GM13976 (cell line): ENCODE results near the gene SLC2A13.

Source experiments
- DNase-seq: peaks from one replicate; pipeline ENCODE4 v3.0.0; 2012; ENCODE audit warnings: low spot score
- in situ Hi-C: fragments of 300-500 bp; cut with MboI; formaldehyde crosslinking; loops from one replicate; pipeline ENCODE4 v1.12.0; 2022; ENCODE audit warnings: low sequenced_read_pairs, mixed read lengths, inconsistent platforms; ENCODE audit not compliant: unreplicated experiment
- TF ChIP-seq, protein P1 (sequence below): IDR thresholded peaks from 2 replicates; pipeline ENCODE4 v1.5.1; 2012; ENCODE audit warnings: borderline replicate concordance, mild to moderate bottlenecking; ENCODE audit not compliant: insufficient read depth; ENCODE audit errors: extremely low read depth, missing control alignments, control extremely low read depth

SLC2A13 gene

DNA sequence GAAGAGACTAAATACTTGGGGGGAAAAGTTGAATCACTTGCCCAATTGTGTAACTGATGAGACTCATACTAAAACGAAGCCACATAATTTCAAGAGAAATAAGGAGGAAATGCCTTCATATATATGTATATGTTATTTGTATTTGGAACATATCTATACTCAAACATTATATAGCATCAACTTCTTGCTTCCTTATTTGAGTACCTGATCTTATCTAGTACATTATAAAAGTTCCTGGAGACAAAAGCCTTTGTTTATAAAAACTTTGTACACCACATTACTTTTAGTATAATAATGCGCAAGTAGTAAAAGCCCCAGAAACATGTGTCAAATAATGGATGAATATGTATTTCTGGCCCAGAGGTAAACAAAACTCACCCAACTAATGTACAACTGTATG lies 92.0 kb downstream of the SLC2A13 start:
- no peak for DNase-seq
- TF ChIP-seq, protein P1, sequence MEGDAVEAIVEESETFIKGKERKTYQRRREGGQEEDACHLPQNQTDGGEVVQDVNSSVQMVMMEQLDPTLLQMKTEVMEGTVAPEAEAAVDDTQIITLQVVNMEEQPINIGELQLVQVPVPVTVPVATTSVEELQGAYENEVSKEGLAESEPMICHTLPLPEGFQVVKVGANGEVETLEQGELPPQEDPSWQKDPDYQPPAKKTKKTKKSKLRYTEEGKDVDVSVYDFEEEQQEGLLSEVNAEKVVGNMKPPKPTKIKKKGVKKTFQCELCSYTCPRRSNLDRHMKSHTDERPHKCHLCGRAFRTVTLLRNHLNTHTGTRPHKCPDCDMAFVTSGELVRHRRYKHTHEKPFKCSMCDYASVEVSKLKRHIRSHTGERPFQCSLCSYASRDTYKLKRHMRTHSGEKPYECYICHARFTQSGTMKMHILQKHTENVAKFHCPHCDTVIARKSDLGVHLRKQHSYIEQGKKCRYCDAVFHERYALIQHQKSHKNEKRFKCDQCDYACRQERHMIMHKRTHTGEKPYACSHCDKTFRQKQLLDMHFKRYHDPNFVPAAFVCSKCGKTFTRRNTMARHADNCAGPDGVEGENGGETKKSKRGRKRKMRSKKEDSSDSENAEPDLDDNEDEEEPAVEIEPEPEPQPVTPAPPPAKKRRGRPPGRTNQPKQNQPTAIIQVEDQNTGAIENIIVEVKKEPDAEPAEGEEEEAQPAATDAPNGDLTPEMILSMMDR: no peak
- in situ Hi-C loops: loop anchor here (10.0 kb wide), 1 partner anchor 301 kb away; no protein-coding TSS in a partner anchor

DNA sequence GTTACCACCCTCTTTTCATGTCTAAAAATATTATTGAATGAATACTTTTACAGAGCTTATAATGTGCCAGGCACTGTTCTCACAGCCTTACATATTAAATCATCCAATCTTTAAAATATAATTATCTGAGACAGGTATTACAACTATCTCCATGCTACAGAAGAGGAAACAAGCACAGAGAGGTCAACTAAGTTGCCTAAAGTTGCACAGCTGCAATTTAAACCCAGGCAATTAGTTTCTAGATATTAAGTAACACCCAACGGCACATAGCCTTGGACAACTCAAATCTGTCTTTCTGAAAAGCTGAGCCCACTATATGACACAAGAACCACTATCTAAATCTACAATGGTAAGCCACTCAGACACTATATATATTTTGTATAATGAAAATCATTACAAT lies 92.6 kb downstream of the SLC2A13 start:
- TF ChIP-seq, protein P1: no peak
- DNase-seq: no peak
- in situ Hi-C loops: loop anchor here (10.0 kb wide), 1 partner anchor 302 kb away; no protein-coding TSS in a partner anchor

DNA sequence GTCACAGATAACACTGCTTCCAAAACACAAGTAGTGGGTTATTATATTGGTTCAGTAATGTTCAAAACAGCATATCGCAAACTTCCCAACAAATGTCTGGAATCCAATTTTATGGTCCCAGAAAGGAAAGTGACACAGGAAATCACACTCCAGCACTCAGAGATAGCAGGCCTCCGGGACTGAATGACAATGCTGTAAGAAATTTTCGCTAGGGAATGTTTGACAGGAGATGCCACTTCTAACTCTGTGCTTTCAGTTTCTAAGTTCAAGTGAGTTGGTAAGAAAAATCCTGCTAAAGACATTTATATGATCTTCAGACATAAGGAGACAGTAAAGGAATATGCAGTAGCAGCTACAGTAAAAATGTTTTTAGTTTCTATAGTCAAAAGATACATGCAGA lies 93.2 kb downstream of the SLC2A13 start:
- in situ Hi-C loops: loop anchor here (10.0 kb wide), 1 partner anchor 302 kb away; no protein-coding TSS in a partner anchor
- no peak for DNase-seq
- TF ChIP-seq, protein P1: no peak

DNA sequence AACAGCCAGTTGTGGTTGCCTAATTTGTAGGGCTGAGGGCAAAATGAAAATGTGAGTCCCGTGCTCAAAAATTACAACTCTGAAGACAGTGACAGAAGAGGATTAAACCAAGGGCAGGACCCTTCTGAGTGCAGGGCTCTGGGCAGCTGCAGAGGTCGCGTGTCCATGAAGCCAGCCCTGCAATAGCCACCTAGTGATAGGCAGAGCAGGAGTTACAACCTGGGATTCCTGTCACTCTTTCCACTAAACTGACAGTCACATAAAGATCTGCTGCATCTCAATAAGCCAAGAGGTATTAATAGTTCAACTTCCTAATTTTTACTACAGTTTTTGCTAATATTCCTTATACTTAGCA lies 94.1 kb downstream of the SLC2A13 start:
- DNase-seq: no peak
- TF ChIP-seq, protein P1: no peak
- in situ Hi-C loops: loop anchor here (10.0 kb wide), 1 partner anchor 303 kb away; no protein-coding TSS in a partner anchor

DNA sequence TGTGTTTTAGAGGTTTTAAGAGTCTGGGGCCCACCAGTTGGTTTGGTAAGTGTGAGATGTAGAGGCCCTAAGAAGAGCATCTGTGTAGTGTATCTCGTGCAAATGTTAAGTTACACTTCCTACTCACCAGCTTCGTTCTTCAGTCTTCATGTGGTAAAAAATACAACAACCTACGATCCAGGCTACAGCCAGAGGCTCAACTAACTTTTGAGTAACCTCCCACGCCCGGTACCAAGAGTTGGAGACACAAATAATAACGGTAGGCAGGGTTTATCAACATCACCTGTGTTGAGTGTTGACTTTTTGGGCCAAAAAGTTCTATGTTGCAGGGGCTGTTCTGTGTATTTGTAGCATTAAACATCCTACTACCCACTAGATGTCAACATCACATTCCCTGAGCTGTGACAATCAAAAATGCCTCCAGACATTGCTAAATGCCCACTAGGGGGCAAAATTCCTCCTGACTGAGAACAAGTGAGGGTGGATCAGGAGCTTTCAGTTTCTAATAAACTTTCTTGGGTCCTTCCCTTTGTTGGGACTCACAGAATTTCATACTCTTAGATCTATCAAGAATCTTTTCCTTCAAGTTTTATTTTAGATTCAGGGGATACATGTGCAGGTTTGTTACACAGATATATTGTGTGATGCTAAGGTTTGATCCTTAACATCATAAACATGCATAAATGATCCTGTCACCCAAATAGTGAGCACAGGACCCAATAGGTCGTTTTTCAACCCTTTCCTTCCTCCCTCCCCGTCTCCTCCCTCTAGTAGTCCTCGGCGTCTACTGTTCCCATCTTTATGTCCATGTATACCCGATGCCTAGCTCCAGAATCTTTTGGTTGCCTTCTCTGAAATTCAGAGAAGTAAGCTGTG lies 94.7 kb downstream of the SLC2A13 start:
- TF ChIP-seq, protein P1: peak; percentile 56
- peak; percentile 50 for DNase-seq
- in situ Hi-C loops: loop anchor here (10.0 kb wide), 1 partner anchor 304 kb away; no protein-coding TSS in a partner anchor

DNA sequence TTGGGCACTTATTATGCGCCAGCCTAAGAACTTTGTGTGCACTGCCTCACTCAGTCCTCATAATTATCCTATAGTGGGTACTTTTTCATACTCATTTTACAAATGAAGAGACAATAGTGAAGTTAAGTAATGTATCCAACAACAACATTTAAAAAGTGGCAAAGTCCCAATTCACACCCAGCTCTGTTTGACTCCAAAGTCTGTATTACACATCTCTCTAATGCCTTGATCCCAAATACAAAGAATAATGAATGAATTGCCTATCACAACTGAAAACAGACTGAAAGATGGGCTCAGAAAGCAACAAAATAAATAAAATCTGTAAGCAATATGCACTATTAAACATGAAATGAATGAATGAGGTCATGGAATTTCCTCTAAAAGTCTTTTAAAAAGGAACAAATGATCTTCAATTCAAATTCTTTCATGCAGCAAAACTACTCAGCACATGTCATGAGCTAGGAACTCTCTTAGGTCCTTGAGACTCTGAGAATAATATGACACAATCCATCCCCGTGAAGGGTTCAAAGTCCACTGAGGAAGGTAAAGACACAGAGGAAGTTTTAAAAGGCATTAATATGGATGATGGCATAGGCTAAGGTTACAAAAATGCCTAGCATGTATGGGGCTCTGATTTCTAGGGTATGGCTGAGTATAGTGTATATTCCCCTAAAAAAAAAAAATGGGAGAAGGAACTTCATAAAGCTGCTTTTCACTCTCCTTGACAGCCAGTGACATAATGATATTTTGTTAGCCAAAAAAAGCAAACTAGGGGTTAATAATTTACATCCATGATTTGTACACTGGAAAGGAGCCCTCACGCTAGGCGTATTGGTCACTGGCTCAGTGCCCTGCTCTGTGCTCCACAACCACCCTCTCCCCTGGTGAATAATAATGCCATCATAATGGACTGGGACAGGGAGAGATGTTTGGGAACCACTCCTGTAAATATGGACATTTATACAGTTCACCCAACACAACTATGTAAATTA lies 103.4 kb downstream of the SLC2A13 start:
- no peak for DNase-seq
- in situ Hi-C loops: no loop called here
- TF ChIP-seq, protein P1: no peak
